ENCODE data around the gene GLTPD2.

GRCh38 chr17:4837471-4838308 is 48.9 kb downstream of the GLTPD2 start:
- TF ChIP-seq CTCF (IDR thresholded peaks at IDR 0.05) (no peak), SIN3A (IDR thresholded peaks at IDR 0.05; ENCODE audit: borderline replicate concordance, insufficient read depth, low read depth, low read length) (no peak)

All from Panc1 (cell line).